CD4-positive, alpha-beta T cell treated with Interleukin-6 at 100 ng/mL for 8 hours (primary cell): ENCODE results near the gene PCSK6.

Experiments used
- DNase-seq: peaks from one replicate; pipeline ENCODE4 v3.0.0-alpha.2; 2020; ENCODE audit warnings: mixed read lengths, low spot score

The PCSK6 gene

DNA sequence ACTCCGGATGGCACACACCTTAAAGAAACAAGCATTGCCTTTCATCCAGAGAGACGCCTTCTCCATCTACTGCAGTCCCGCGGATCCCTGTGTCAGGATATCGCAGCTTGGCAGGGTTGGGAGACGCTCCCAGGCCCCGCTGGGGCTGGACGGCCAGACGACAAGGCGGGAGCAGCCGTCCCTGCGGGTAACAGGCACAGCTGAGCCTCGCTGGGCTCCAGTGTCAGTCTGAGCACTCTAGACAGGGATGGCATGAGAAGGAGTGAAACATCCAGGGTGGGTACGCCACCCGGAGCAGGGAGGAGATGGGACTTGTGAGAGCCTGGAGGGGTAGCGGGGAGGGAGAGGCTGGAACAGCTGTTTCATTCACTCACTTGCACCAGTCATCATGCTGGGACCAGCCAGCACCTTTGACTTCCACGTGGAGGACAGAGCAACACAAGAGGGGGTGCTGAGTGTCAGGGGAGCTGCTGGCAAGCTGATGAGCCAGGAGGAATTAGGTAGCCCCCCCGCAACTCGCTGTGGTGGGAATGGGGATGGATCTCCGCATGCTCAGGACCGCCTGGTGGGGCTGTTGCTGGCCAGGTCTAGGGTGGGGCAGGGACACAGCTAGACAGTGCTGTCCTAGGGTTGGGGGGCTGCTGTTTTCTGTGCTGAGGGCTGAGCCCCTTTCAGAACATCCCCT lies 162.9 kb downstream of the PCSK6 start:
- no peak for DNase-seq

- no peak for DNase-seq
These were observed 163.5 kb downstream of the PCSK6 start for GRCh38 chr15:101326026-101326315.

GRCh38 chr15:101325263-101326025 lies 164.1 kb downstream of the PCSK6 start:
- DNase-seq = no peak

GRCh38 chr15:101324524-101325177 lies 164.9 kb downstream of the PCSK6 start:
- DNase-seq = no peak

DNA sequence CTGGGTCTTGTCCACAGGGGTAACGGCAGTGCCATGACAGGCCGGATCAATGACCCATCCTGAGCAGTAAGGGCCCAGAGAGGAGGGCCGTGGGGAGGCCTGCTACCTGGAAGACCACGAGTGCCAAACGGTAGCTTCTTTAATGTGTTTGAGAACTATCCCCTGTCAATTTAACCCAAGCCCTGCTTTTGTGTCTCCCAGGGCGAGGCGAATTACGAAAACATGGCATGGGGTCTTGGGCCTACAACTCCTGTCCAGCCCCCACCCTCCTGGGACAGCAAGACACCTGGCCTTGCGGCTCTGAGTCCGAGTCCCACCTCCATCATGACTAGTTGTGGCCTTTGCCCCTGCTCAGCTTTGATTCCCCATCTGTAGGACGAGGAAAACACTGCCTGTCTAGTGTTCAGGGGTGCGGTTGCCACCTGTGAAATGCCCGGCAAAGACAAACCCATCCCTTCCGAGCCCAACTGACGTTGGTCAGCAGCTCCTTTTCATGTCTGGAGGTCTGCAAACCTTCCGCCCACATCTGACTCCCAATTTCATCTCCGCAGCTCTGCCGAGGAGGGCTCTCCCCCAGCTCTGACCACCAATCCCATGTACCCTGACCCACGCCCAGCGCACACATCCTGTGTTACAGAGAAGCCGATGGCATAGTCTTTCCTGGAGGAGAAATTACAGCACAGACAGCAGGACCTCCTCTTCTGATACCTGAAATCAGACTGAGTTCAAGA lies 165.5 kb downstream of the PCSK6 start:
- DNase-seq = no peak

DNA sequence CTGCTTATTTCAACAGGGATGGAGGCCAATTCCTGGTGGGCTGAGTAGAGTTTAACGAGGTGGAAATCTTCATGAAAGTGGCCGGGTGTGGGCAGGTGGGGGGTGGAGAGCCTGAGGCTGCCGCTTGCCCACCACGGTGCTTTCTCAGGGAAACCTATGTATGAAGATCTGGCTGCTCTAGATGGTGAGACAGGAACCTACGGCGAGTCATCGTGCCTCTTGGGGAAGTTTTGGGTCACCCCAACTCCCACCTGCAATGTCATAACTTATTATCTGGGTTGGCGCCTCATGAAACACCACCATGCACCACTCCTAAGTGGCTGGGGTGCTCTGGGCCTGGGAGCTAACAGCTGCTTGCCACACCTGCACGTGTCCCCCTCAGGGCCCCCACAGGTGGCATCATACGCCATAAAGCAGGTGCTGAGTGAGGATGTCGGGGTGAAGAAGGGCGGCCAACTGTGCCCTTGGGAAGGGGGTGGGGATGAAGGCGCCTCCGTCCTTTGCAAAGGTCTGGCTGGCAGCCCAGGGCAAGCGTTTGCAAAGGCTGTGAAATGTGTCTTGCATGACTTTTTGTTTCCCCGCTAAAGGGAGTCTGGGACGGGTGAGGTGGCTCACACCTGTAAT lies 166.5 kb downstream of the PCSK6 start:
- no peak for DNase-seq

DNA sequence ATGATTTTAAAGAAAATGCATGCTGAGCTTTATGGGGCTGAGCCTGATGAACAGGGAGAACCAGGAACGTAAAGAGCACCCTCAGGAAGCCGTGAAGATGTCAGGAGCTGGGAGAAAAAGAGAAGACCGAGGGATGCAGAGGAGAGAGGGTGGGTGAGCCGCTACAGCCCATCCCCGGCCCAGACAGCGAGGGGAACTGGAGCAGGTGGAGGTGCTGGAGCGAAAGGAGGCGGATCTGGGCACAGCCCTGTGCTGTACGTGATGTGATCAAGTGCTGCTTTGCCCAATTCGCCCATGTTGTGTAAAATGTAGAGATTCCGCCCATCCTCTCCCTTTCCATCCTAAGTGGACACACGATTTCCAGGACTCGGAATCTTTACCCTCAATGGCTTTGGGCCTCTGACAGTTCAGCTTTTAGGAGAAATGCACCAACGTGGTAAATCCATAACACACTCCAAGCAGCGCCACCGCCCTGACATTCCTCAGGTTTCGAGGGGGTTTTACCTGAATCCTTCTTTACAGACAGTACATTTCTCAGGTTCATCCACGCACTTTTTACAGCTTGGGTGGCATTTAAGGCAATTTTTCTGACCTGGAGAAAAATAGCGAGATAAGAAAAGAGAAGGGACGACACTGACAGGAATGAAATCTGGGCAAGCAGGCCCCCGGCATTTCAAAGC lies 167.4 kb downstream of the PCSK6 start:
- DNase-seq = no peak

- peak; percentile 67 for DNase-seq
These were observed 168.9 kb downstream of the PCSK6 start for GRCh38 chr15:101320501-101321052.

DNA sequence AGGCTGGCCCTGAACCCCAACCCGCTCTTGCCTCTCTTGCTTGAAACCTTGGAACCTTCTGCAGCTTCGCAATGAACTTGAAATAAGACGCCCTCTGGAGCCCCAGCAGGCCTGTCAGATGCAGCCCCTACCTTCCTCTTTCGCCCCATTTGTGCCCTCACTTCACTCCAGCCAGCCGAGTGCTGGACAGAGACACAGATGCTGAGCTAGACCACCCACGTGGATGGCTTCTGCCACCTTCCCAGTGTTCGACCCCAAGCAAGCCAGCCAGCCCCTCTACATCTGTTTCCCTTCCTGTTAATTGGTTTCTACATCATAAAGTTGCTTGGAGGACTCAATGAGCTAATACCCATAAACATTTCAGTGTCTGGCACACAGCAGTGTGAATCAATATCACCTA lies 170.7 kb downstream of the PCSK6 start:
- no peak for DNase-seq

GRCh38 chr15:101318147-101318819 lies 171.2 kb downstream of the PCSK6 start:
- no peak for DNase-seq

DNA sequence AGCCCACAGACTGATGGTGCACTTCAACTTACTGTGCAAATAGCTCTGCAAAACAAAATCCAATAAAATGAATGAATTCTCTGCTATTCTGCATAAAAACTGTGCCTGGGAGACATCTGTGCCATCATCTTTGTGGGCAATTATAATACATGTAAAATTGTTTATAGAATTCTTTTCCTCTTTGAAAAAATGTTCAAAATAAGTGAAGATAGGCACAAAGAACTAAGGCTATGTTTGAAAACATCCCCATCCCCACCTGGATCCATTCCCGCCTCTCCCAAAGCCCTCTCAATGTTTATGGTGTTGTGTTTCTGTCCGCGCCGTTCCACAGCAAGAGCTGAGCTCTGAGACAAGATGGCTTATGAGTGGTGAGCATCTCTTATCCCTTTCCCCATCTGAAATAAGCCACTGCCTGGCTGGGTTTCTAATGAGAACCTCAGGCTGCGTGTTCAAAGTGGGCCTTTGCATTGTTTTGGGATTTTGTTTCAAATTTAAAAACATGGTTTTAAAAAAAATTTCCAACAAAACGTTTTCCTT lies 172.1 kb downstream of the PCSK6 start:
- DNase-seq = no peak

GRCh38 chr15:101316529-101316928 lies 173.0 kb downstream of the PCSK6 start:
- DNase-seq = no peak

DNA sequence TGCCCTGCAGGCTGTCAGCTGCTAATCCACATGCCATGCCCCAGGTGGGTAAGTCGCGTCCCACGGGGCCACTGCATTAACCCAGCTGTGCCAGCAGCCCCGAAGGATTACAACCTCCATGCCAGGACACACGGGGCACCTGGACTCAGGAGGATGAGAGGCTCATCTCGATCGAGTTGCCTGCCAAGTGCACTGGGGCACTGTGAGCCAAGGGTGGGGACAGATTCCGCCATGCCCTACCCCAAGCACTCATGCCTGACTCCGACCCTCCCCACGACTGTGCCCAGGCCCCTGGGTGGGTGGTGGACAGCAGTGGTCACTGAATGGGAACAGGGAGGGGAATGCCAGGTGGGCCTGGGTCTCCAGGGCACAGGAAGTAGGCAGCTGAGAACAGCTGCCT lies 173.8 kb downstream of the PCSK6 start:
- DNase-seq = no peak

DNA sequence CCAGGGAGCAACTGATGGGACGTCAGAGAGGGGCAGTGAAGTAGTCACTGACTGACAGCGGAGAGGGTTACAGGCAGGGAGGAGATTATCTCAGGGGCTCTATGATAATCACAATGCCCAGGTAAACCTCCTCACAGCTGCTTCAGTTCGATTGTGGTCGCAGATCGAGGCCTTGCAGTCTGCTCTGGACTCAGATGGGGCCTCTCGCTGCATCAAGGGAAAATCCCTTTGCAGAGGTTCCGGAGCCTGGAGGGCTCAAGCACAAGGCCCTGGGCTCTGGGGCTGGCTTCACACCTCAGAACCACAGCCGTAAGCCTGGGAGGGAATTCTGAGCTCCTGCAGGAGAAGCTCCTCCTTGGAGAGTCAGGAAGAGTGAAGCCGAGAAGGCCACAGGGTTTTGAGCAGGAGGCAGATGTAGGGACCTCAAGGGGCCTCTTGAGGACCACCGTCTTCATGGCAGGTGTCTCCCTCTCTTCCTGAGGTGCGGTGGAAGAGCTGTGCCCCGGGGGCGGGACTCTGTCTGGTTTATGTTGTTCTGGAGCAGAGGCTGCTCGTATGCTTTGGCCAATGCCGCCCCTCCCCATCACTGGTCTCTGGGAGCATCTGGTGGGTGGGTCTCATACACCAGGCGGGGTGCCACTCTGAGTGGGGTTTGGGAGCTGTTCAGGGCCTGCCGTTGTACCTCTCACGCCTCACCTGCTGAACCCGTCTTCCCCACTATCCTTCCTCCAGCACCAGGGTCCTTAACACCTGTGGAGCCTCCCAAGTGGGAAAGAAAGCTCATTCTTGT lies 175.0 kb downstream of the PCSK6 start:
- no peak for DNase-seq

GRCh38 chr15:101313041-101313761 lies 176.3 kb downstream of the PCSK6 start:
- DNase-seq = no peak

DNA sequence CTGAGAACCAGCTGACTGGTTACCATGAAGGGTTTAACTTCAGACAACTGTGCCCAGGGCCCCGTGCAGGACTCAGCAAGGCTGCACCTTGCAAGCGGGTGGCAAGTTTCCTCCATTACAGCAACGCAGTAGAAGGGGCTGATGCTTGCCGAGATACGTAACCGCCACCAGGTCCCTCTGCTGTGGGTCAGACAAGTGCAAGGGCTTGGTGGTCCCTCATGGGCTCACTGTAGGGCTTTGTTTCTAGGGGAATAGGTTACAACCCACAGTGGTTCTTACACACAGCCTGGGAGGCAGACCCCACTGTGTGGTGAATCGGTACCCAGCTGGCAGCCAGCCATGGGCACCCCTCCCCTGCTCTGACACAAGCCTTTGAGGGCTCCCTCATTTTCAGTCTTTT lies 179.0 kb downstream of the PCSK6 start:
- DNase-seq = no peak

DNA sequence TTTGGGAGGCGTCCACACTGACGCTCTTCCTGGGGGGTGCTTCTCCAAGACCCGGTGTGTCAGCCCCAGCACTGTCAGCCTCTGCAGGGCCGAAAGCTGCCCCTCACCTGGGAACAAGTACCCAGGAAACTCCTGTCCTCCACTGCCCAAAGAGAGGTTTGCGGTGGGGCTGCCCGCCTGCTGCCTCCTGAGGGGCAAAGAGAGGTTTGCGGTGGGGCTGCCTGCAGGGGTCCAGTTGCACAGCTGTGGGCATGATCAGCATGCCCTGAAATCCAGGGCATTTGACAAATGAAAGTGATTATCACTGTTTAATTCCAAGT lies 179.4 kb downstream of the PCSK6 start:
- no peak for DNase-seq

DNA sequence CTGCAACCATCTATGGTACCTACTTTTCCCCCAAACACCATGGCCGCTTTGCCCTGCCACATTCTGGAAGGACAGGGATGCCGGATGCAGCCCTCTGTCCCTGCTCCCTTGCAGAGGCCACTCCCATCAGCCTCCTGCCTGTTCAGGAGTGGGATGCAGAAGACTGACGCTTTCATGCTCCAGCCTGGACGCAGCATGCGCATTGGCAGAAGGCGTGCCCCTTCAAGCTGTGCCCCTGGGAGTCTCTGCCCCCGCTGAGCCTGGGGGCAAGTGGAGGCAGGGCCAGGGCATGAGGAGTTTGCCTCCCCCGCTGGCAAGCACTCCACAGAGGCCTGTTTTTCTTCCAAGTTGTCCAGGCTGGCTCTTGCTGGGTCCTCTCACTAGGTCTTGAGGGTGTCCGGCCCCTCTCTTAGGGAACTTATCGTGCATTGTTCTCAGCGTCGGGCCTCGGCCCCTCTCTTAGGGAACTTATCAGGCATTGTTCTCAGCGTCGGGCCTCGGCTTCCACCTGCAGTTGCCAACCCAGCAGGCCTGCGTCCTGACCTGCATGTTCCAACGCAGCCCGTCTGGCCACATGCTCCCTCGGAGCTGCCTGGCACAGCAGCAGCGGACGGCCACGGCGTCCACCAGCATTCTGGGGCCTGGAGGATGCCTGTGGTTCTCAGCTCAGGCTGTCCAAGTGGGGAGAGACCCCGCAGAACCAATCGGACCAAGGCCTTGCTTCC lies 179.9 kb downstream of the PCSK6 start:
- no peak for DNase-seq
